GM23248 (cell line): ENCODE measurements around the gene LNPK. TPM values are rescaled to one million over a fixed set of nuclear protein-coding genes. Genes with fewer than 3 reads are reported as not detected.

Source experiments
- DNase-seq: peaks from one replicate; pipeline ENCODE4 v3.0.0-alpha.2; 2015
- H2AFZ ChIP-seq: fragments of 200-600 bp; sonication (generic); 2 replicates; pipeline ENCODE4 v1.6.1; 2016; ENCODE audit warnings: antibody characterized with exemption
- H3F3A ChIP-seq: fragments of 200-600 bp; sonication (generic); 2 replicates; pipeline ENCODE4 v1.6.1; 2016; ENCODE audit warnings: mild to moderate bottlenecking, antibody characterized with exemption, mixed run types; ENCODE audit not compliant: insufficient read depth
- H3K27ac ChIP-seq: fragments of 200-600 bp; sonication (generic); 2 replicates; pipeline ENCODE4 v1.5.1; 2016; ENCODE audit warnings: mild to moderate bottlenecking
- H3K27me3 ChIP-seq: fragments of 200-600 bp; sonication (generic); replicated peaks from 2 replicates; pipeline ENCODE4 v1.6.1; 2016; ENCODE audit warnings: mild to moderate bottlenecking; ENCODE audit not compliant: insufficient read depth
- H3K36me3 ChIP-seq: fragments of 200-600 bp; sonication (generic); 2 replicates; pipeline ENCODE4 v1.6.1; 2016; ENCODE audit warnings: low read depth, mild to moderate bottlenecking
- H3K4me1 ChIP-seq: fragments of 200-600 bp; sonication (generic); 2 replicates; pipeline ENCODE4 v1.6.1; 2016; ENCODE audit warnings: mild to moderate bottlenecking; ENCODE audit not compliant: insufficient read depth
- H3K4me2 ChIP-seq: fragments of 200-600 bp; sonication (generic); one replicate; pipeline ENCODE4 v1.6.1; 2016; ENCODE audit warnings: mild to moderate bottlenecking; ENCODE audit not compliant: unreplicated experiment
- H3K4me3 ChIP-seq: fragments of 200-600 bp; sonication (generic); 2 replicates; pipeline ENCODE4 v1.5.1; 2016; ENCODE audit warnings: mild to moderate bottlenecking
- H3K79me2 ChIP-seq: fragments of 200-600 bp; sonication (generic); 2 replicates; pipeline ENCODE4 v1.6.1; 2016; ENCODE audit warnings: mild to moderate bottlenecking; ENCODE audit not compliant: insufficient read depth
- H3K9ac ChIP-seq: fragments of 200-600 bp; sonication (generic); 2 replicates; pipeline ENCODE4 v1.6.1; 2016; ENCODE audit warnings: mild to moderate bottlenecking
- H3K9me2 ChIP-seq: fragments of 200-600 bp; sonication (generic); 2 replicates; pipeline ENCODE4 v1.6.1; 2016; ENCODE audit warnings: mixed run types, mild to moderate bottlenecking, moderate library complexity; ENCODE audit not compliant: insufficient read depth
- H3K9me3 ChIP-seq: fragments of 200-600 bp; sonication (generic); one replicate; pipeline ENCODE4 v1.6.1; 2017; ENCODE audit warnings: low read depth
- H4K20me1 ChIP-seq: fragments of 200-600 bp; sonication (generic); 2 replicates; pipeline ENCODE4 v1.6.0; 2016; ENCODE audit not compliant: insufficient read depth
- EZH2 ChIP-seq: fragments of 200-600 bp; sonication (generic); IDR thresholded peaks from 2 replicates; pipeline ENCODE4 v1.6.1; 2018; ENCODE audit warnings: antibody characterized with exemption, mild to moderate bottlenecking; ENCODE audit not compliant: insufficient read depth, poor library complexity, severe bottlenecking
- EZH2phosphoT487 ChIP-seq: fragments of 200-600 bp; sonication (generic); IDR thresholded peaks from 2 replicates; pipeline ENCODE4 v1.6.1; 2018; ENCODE audit warnings: antibody characterized with exemption, moderate library complexity, mild to moderate bottlenecking, low read depth; ENCODE audit not compliant: insufficient read depth
- WGBS, 2 experiments: methylation state at CpG; one replicate each; pipeline ENCODE4 v1.1.6; 2015 to 2017; ENCODE audit warnings: low lambda C conversion rate in 2 of 2, low coverage in 1 of 2; ENCODE audit errors: missing lambda C conversion rate in 2 of 2; 5-methylcytosine and 5-hydroxymethylcytosine counted together
- in situ Hi-C: fragments of 300-500 bp; cut with MboI; formaldehyde crosslinking; loops from 2 replicates; pipeline ENCODE4 v1.15.0; 2020
- polyA plus RNA-seq: library from polyadenylated mRNA; unstranded; fragments of >200 nt; fragmentation: Nextera tagmentation; extraction: Ambion mirVana; gene quantifications from 2 replicates; pipeline ENCODE4 v1.2.1, GENCODE V29; 2016
- total RNA-seq: library from RNA; depleted of rRNA; stranded (reverse); fragments of >200 nt; shearing (Covaris generic); gene quantifications from 2 replicates; pipeline ENCODE4 v1.2.3, GENCODE V29; 2014; rRNA removed

Gene LNPK, protein sequence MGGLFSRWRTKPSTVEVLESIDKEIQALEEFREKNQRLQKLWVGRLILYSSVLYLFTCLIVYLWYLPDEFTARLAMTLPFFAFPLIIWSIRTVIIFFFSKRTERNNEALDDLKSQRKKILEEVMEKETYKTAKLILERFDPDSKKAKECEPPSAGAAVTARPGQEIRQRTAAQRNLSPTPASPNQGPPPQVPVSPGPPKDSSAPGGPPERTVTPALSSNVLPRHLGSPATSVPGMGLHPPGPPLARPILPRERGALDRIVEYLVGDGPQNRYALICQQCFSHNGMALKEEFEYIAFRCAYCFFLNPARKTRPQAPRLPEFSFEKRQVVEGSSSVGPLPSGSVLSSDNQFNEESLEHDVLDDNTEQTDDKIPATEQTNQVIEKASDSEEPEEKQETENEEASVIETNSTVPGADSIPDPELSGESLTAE
- 68.3 and 73.1 TPM in 2 replicates for total RNA-seq
- polyA plus RNA-seq = 66.1 and 67.1 TPM in 2 replicates

DNA sequence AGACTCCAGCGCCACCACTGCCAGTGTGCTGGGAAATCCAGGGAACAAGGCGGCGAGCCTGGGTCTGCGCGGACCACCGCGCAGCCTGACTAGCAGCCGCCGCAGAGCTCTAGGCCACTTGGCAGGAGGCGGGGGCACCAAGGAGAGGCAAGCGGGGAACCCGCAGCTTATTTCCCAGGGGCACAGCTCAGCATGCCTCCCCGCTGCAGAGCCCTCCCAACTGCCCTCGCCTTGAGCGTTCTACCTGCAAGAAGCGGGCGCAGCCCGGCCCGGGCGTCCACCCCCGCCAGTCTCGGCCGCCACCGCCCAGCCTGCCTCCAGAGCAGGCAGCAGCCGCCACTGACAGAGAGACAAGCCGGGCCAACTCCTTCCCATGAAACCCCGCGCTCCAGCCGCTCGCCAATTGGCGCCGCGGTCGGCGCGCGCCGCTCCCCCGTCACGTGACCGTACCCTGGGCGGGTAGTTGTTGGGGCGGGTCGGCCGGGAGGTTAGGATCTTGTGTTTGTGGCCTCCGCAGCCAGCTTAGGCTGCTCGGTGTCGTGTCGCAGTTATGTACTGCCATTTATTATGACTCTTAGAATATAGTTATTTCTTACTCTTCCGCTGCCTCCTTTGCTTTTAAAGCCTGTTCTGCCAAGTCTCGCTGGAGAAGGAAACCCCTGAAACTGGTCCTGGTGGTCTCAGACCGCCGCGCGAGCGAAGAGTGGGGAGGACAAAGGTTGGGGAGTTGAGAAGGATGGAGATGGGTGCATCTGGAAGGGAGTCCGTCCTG, at the start of gene LNPK:
TSS of gene LNPK (minus strand) at position 352 of the 772 bp plus-strand sequence. CDS start 6,683 bp downstream, outside the sequence.
- WGBS, 2 experiments = 1% methylated on average over 52 to 56 of the region's 57 CpGs
- in situ Hi-C loops = no loop called here
- Histone ChIP-seq H3K9me3 (no peaks in the 10 kb centered on the region), H3K4me3 (peak within 1 kb of the TSS; percentile 93), H3K4me1 (peaks cover 18% of the 10 kb centered on the region; the same call in 1 of the 2 replicates), H3K79me2 (peaks cover 43% of the 10 kb centered on the region), H3K4me2 (peak within 1 kb of the TSS; percentile 99), H3K36me3 (no peaks in the 10 kb centered on the region), H3F3A (0 out of 2 replicates have a peak, but pooled peaks cover 11% of the 10 kb centered on the region), H3K27ac (peak within 1 kb of the TSS; percentile 84), H3K27me3 (no peaks in the 10 kb centered on the region), H3K9me2 (no peaks in the 10 kb centered on the region), H3K9ac (peak within 1 kb of the TSS; percentile 83), H4K20me1 (no peaks in the 10 kb centered on the region), H2AFZ (peak within 1 kb of the TSS; percentile 100)
- TF ChIP-seq EZH2 = no peak
- TF ChIP-seq EZH2phosphoT487 = no peak
- DNase-seq = peak; percentile 97

DNA sequence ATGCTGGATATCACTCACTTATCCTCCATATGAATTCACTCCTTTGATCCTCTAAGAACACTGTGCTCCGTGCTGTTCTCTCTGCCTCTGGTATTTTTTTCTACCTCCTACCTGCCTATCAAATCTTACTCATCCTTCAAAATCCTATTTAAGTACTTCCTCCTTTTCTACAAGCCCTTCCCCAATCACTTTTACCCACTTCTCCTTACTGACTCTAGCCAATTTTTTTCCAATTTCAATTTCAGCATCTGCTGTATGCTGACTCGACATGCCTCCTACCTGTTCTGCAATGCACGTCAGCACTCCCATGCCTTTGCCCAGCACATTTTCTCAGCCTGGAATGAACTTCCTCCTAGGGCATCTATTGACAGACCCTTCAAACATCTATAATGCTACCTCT, 37.3 kb upstream of the LNPK start:
- TF ChIP-seq EZH2 (no peak), EZH2phosphoT487 (no peak)
- Histone ChIP-seq H3K4me2 (no peak overlapping the region), H3F3A (no peaks in the 10 kb centered on the region), H3K79me2 (no peaks in the 10 kb centered on the region), H2AFZ (no peak overlapping the region), H3K4me1 (no peaks in the 10 kb centered on the region), H3K9ac (no peak overlapping the region), H3K4me3 (no peak overlapping the region), H3K36me3 (no peaks in the 10 kb centered on the region), H3K27ac (no peak overlapping the region), H3K9me3 (no peaks in the 10 kb centered on the region), H3K27me3 (peaks cover 5% of the 10 kb centered on the region; the same call in 1 of the 2 replicates), H3K9me2 (no peaks in the 10 kb centered on the region), H4K20me1 (no peaks in the 10 kb centered on the region)
- in situ Hi-C loops = no loop called here
- DNase-seq = no peak
- 0 to 2% methylated on average over 3 of the region's 3 CpGs for WGBS, 2 experiments

DNA sequence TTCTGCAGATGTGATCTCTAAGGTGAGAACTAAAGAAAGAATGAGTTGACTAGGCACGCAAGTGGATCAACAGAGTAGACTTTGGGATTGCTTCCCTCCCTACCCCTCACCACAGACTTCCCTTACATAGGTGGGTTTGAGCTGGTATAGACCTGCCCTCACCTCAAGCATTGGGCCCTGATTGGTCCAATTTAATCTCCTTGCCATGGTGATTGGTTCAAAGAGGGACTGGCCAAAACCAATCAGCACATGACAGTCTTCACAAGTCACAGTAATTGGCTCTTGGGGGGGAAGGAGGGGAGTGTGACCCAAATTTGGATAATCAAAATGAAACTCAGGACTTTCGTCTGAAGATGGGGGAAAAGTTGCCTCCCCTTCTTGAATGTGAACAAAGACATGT, 36.6 kb upstream of the LNPK start:
- H3K36me3 ChIP-seq = no peaks in the 10 kb centered on the region
- H3K79me2 ChIP-seq = no peaks in the 10 kb centered on the region
- no peaks in the 10 kb centered on the region for H4K20me1 ChIP-seq
- H3K9ac ChIP-seq = no peak overlapping the region
- no peak overlapping the region for H2AFZ ChIP-seq
- H3K9me2 ChIP-seq = no peaks in the 10 kb centered on the region
- TF ChIP-seq EZH2 (no peak), EZH2phosphoT487 (no peak)
- no peak overlapping the region for H3K4me2 ChIP-seq
- peaks cover 5% of the 10 kb centered on the region; the same call in 1 of the 2 replicates for H3K27me3 ChIP-seq
- H3K27ac ChIP-seq = no peak overlapping the region
- no peaks in the 10 kb centered on the region for H3F3A ChIP-seq
- no peaks in the 10 kb centered on the region for H3K9me3 ChIP-seq
- H3K4me1 ChIP-seq = no peaks in the 10 kb centered on the region
- WGBS, 2 experiments = 47 to 51% methylated on average over 2 of the region's 2 CpGs
- H3K4me3 ChIP-seq = no peak overlapping the region
- DNase-seq = no peak
- in situ Hi-C loops = no loop called here

DNA sequence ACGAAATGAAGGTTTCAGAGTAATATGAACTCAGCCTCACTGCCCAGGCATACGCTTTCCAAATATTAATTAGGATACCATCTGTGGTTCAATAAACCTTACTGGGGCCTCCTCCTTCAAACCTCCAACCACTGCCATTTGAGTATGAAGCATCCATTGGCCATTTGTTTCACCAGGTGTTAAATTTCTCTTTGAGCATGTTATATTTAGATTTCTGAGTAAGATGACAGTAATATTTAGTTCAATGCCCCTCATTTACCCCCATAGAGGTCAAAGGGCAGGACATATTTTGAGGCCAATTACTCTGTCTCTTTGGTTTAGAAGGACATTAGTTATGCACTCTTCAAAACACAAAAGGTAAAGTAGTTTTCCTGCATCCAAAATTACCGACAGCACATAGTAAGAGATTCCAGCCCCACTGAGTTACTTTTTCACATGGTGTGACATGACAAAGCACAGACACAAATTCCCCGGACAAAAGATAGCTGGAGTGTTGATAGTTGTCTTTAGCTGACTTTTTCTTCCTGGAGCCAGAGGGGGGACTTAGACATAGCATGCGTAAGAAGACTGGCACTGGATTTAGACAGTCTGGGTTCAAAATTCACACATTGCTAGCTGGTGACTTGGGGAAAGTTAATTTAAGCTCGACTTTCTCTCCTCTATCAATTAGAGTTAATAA, 33.1 kb upstream of the LNPK start:
- peaks cover 5% of the 10 kb centered on the region; the same call in 1 of the 2 replicates for H3K27me3 ChIP-seq
- 57 to 61% methylated on average over 6 of the region's 6 CpGs for WGBS, 2 experiments
- in situ Hi-C loops = no loop called here
- no peak overlapping the region for H3K9ac ChIP-seq
- no peaks in the 10 kb centered on the region for H3K36me3 ChIP-seq
- no peak overlapping the region for H2AFZ ChIP-seq
- H3K79me2 ChIP-seq = no peaks in the 10 kb centered on the region
- H3K4me1 ChIP-seq = no peaks in the 10 kb centered on the region
- TF ChIP-seq EZH2phosphoT487 = no peak
- TF ChIP-seq EZH2 = no peak
- H3K4me2 ChIP-seq = no peak overlapping the region
- no peak for DNase-seq
- H4K20me1 ChIP-seq = no peaks in the 10 kb centered on the region
- no peak overlapping the region for H3K27ac ChIP-seq
- H3K9me3 ChIP-seq = no peaks in the 10 kb centered on the region
- no peaks in the 10 kb centered on the region for H3F3A ChIP-seq
- no peaks in the 10 kb centered on the region for H3K9me2 ChIP-seq
- H3K4me3 ChIP-seq = no peak overlapping the region
